HG03432 (cell line): ENCODE results near the gene RFC1.
"Not testable (repeated sequence)": the region's sequence is repeated elsewhere in the genome, so short reads cannot be mapped to it uniquely, and the experiment has no call there.

Experiments
- ATAC-seq: cut with Tn5 transposase; IDR thresholded peaks from one replicate; pipeline ENCODE4 v1.9.1; 2021; ENCODE audit warnings: mild to moderate bottlenecking, moderate library complexity; ENCODE audit not compliant: unreplicated experiment

Gene RFC1

DNA sequence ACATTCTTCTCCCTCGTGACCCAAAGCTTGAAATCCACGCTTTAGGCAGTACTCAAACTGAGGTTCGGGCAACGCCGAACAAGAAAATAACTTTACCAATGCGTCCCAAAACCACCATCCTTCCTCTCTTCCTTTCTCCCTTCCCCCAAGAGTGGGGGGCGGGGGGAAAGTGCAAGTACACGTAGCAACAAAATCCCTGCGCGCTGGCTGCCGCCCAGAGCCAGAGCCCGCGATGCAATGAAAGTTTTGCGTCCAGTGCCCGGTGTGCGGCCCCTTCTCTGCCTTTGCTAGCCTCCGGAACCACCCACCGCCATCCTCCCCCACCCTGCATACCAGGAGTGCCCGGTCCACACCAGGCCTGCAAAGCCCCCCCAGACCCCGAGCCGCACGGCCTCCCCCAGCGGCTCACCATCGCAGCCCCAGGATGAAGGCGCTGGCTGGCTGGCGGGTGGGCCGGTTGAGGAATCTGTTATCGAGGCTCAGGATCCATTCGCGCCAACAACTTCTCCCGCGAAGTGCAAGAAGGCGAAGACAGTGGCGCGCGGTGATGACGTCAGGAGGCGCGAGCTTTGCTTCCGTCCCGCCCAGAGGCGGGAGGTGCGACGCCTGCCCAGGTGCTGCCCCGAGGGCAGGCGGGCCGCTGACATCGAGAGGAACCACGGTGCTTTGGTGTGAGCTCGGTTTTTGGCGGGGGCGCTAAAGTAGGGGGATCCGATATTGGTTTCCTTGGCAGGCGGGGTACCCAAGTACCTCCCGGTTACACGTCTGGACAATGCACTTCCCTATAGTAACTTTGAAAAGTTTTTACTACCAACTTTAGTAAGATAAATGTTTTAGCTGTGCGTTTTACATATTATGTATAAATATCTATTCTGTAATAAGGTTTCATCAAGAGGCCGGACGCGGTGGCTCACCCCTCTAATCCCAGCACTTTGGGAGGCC, at the start of gene RFC1:
TSS of gene RFC1 (minus strand) at position 533 of the 942 bp plus-strand sequence. CDS start at position 412, 121 bp downstream.
- peak; percentile 89 for ATAC-seq

DNA sequence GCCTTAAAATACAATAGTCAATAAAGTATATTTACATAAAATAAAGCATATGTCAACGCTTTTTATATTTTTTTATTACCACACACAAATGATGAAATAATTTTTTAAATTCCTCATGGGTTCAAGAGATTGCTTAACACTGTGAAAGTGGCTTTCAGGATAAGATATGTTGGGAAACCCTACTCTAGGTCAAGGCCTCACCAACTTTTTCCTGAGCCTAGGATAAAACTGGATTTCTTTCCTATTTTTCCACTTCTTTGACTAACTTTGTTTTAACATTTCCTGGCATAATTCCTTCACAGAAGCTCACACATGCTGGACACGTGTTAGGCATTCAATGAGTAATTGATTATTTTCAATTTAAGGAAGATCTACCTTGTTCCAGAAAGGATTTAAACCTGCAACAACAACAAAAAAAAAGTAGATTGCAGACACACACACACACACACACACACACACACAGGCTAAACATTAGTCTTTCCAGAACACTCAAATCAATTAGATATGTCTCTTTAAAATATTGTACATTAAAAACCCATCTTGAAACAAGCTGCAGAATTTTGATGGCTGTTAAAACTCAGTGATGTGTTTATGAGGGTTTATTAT, 49.6 kb upstream of the RFC1 start:
- no peak for ATAC-seq

- ATAC-seq: not testable (repeated sequence)
Measured at GRCh38 chr4:39411561-39411960, 45.4 kb upstream of the RFC1 start.

DNA sequence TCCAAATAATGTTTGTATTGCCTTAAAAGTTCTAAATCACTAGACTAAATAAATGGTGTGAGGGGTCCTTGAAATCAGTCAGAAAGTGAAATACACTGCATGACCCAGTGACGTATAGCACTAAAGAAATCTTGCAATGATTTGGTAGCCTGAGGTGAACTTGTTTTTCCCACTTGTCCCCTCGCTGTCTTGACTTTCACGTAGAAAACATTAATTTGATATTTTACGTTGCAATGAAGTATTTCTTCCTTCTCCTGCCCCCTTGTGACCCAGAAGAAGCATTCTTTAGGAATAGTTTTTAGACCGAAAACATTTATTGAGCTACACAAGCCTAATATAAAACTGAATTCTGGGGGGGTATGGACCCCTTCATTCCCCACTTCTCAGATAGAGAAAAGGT, 44.3 kb upstream of the RFC1 start:
- no peak for ATAC-seq

DNA sequence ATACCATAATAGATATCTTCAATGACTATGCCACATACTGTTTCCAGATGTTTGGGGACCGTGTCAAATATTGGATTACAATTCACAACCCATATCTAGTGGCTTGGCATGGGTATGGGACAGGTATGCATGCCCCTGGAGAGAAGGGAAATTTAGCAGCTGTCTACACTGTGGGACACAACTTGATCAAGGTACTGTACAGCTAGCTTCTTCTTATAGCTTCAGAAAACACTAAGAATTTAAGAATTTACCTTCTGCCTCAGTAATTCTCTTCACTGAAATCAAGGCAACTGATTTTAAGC, 41.4 kb upstream of the RFC1 start:
- ATAC-seq: no peak

DNA sequence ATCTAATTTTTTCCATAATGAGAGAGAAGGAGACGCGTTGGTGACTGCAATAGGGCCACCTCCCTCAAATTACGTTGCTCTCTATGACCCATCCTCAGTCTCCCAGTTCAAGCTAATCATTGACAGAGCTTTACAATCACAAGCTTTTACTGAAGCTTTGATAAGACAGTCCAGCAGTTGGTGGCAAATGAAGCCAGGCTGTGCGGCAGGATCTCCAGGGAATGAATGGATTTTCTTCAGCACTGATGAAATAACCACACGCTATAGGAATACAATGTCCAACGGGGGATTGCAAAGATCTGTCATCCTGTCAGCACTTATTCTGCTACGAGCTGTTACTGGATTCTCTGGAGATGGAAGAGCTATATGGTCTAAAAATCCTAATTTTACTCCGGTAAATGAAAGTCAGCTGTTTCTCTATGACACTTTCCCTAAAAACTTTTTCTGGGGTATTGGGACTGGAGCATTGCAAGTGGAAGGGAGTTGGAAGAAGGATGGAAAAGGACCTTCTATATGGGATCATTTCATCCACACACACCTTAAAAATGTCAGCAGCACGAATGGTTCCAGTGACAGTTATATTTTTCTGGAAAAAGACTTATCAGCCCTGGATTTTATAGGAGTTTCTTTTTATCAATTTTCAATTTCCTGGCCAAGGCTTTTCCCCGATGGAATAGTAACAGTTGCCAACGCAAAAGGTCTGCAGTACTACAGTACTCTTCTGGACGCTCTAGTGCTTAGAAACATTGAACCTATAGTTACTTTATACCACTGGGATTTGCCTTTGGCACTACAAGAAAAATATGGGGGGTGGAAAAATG, 40.8 kb upstream of the RFC1 start, which contains the start of gene KLB:
TSS of gene KLB (plus strand) at position 168 of the 821 bp plus-strand sequence. CDS start at position 188, 20 bp downstream.
- ATAC-seq: no peak

DNA sequence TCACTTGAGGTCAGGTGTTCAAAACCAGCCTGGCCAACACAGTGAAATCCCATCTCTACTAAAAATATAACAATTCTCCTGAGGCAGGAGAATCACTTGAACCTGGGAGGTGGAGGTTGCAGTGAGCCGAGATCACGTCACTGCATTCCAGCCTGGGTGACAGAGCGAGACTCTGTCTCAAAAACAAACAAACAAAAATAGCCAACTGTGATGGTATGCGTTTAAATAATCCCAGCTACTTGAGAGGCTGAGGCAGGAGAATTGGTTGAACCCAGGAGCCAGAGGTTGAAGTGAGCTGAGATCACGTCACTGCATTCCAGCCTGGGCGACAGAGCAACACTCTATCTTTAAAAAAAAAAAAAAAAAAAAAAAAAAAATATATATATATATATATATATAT, 35.5 kb upstream of the RFC1 start:
- ATAC-seq: not testable (repeated sequence)

- ATAC-seq: no peak
Measured at GRCh38 chr4:39394706-39395105, 28.5 kb upstream of the RFC1 start.

DNA sequence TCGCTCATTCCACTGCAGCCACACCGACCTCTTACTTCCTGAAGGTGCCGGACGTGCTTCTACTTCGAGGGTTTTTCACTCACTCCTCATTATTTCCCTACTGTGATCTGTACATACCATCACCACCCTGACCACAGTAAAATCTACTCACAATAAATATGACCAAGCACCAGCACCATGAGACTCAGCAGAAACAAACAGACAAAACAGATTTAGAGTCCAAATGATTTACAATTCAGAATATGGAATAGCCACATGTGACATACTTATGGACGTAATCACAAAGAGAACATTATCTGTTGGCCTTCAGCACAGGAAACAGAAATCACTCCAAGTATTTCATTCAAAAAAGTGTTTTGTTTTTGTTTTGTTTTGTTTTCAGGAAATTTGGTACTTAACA, 24.4 kb upstream of the RFC1 start:
- ATAC-seq: no peak

DNA sequence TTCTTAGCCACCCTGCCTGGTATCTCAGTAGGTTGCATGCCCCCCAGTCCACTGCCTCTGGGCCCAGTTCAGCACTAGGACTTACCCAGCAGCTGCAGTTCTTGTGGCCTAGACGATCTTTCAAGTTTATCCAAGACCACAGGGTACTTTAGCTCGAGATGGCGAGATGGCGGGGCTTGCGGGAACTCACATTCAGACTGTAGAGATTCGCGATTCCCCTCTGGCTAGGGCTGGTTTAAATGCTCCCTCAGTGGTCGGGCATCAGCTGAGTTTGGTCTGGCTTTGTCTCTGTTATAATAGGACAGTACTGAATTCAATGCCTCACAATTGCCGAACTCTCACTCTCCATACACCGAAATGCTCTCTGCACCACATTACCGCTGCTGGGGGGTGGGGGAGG, 18.4 kb upstream of the RFC1 start:
- ATAC-seq: no peak

DNA sequence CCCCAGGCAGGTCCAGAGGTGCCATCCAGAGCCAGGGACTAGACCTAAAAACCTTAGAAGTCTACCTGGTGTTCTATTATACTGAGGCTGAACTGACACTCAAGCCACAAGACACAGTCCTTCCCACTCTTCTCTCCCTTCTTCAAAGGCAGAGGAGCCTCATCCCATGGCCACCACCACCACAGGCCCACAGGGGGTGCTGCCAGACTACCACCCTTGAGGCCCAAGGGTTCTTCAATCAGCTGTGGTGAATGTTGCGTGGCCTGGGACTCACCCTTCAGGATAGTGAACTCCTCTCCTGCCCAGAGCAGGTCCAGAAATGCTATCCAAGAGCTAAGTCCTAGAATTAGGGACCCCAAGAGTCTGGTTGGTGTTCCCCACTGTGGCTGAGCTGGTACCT, 17.5 kb upstream of the RFC1 start:
- no peak for ATAC-seq

- no peak for ATAC-seq
Measured at GRCh38 chr4:39375478-39375877, 9.3 kb upstream of the RFC1 start.

DNA sequence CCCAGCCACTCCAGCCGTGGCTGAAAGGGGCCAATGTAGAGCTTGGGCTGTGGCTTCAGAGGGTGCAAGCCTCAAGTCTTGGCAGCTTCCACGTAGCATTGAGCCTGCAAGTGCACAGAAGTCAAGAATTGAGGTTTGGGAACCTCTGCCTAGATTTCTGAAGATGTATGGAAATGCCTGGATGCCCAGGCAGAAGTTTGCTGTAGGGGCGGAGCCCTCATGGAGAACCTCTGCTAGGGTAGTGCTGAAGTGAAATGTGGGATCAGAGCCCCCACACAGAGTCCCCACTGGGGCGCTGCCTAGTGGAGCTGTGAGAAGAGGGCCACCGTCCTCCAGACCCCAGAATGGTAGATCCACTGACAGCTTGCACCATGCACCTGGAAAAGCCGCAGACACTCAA, 5.0 kb upstream of the RFC1 start:
- not testable (repeated sequence) for ATAC-seq

DNA sequence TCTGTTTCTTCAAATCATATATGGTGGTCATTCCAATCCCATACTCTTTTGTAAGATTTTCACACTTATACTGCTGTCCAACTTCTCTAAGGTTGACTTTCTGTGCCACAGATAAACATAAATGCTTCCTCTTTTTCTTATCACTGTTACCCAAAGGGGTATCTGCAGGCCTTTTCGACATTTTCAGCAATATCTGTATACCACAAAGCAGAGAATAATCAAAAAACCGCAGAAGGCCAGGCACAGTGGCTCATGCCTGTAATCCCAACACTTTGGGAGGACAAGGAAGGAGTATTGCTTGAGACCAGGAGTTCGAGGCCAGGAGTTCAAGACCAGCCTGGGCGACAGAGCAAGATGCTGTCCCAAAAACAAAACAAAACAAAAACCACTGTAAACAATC, 3.1 kb upstream of the RFC1 start:
- ATAC-seq: no peak

DNA sequence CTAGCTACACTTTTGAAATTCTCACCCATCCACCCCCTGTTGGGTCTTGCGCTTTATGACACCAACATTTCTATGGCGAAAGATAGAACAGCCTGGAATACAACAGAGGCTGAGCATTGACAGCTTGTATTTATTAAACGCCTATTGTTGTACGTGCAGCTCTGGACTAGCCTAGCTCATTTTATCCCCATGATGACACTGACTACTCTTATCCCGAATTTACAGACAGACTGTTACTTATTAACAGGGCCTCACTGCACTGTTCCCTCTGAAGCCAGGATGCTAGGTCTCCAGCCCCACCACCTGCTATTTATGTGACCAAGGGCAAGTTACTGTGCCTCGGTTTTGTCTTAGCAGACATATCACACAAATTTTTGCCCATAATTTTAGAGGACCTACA, 1.0 kb upstream of the RFC1 start:
- no peak for ATAC-seq

GRCh38 chr4:39365360-39365759, 802 bp downstream of the RFC1 start:
- no peak for ATAC-seq

DNA sequence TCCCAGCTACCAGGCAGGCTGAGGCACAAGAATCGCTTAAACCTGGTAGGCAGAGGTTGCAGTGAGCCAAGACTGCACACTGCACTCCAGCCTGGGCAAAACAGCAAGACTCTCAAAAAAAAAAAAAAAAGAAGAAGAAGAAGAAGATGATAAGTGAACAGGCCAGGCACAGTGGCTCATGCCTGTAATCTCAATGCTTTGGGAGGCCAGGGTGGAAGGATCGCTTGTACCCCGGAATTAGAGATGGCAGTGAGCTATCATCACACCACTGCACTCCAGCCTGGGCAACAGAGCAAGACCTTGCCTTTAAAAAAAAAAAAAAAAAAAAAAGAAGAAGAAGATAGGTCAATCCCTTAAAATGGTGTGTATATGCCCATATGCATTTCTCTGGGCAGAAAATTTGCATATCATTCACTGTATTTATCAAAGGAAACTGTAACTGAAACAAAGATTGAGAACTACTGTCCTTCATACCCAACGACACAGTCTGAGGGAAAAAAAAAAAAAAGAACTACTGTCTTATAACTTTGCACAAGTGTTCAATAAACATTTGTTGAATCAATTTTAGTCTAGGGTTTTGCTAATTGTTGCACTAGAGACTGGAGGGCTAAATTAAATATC, 2.3 kb downstream of the RFC1 start:
- ATAC-seq: no peak

GRCh38 chr4:39362827-39363226, 3.3 kb downstream of the RFC1 start:
- no peak for ATAC-seq

GRCh38 chr4:39360611-39361010, 5.6 kb downstream of the RFC1 start:
- peak; percentile 67 for ATAC-seq

GRCh38 chr4:39357002-39357401, 9.2 kb downstream of the RFC1 start:
- ATAC-seq: peak; percentile 23

GRCh38 chr4:39354254-39354552, 12.0 kb downstream of the RFC1 start:
- no peak for ATAC-seq
